ENCODE data around the gene CD99.

DNA sequence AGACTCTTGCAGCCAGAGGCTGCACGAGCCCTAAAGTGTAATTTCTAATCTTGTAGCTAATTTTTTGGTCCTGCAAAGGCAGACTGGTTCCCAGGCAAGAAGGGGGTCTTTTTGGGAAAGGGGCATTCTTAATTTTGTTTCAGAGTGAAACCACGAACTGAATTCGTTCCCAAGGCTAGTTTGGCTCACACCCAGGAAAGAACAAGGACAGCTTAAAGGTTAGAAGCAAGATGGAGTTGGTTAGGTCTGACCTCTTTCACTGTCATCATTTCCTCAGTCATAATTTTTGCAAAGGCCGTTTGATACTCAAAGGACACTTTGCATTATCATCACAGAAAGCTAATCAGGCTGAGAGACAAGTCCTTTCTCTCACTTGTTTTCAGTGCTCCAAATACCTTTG lies 91.7 kb downstream of the CD99 start:
- TF ChIP-seq POLR2A (IDR thresholded peaks at IDR 0.05), result no peak
- TF ChIP-seq, protein P1, sequence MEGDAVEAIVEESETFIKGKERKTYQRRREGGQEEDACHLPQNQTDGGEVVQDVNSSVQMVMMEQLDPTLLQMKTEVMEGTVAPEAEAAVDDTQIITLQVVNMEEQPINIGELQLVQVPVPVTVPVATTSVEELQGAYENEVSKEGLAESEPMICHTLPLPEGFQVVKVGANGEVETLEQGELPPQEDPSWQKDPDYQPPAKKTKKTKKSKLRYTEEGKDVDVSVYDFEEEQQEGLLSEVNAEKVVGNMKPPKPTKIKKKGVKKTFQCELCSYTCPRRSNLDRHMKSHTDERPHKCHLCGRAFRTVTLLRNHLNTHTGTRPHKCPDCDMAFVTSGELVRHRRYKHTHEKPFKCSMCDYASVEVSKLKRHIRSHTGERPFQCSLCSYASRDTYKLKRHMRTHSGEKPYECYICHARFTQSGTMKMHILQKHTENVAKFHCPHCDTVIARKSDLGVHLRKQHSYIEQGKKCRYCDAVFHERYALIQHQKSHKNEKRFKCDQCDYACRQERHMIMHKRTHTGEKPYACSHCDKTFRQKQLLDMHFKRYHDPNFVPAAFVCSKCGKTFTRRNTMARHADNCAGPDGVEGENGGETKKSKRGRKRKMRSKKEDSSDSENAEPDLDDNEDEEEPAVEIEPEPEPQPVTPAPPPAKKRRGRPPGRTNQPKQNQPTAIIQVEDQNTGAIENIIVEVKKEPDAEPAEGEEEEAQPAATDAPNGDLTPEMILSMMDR (IDR thresholded peaks at IDR 0.05), result no peak
- TF ChIP-seq EP300 (IDR thresholded peaks at IDR 0.05), result no peak
